Mesothelial cell of epicardium (in vitro differentiated cells): Measurements from ENCODE around the gene EFHC1. TPM values are rescaled to one million over a fixed set of nuclear protein-coding genes. Genes with fewer than 3 reads are reported as not detected.

Experiments used
- DNase-seq, 2 experiments: peaks; one replicate each; pipeline ENCODE4 v3.0.0; 2021; ENCODE audit warnings: low spot score in 2 of 2; ENCODE audit not compliant: unreplicated experiment in 2 of 2
- H3K27ac Mint-ChIP-seq: 2 replicates; pipeline ENCODE4 v1.8.0; 2021; ENCODE audit warnings: mixed read lengths
- H3K27me3 Mint-ChIP-seq: 2 replicates; pipeline ENCODE4 v1.8.0; 2021; ENCODE audit warnings: low read depth, mixed read lengths
- H3K36me3 Mint-ChIP-seq: 2 replicates; pipeline ENCODE4 v1.8.0; 2021; ENCODE audit warnings: mixed read lengths
- H3K4me1 Mint-ChIP-seq: 2 replicates; pipeline ENCODE4 v1.8.0; 2021; ENCODE audit warnings: mixed read lengths
- H3K4me3 Mint-ChIP-seq: 2 replicates; pipeline ENCODE4 v1.8.0; 2021; ENCODE audit warnings: mild to moderate bottlenecking, moderate library complexity, mixed read lengths
- H3K9me3 Mint-ChIP-seq: 2 replicates; pipeline ENCODE4 v1.8.0; 2021; ENCODE audit warnings: mixed read lengths
- total RNA-seq: library from RNA; stranded (reverse); gene quantifications from 3 replicates; pipeline ENCODE4 v1.2.1, GENCODE V29; 2021
- TF ChIP-seq, protein P1 (sequence below): fragments of 200-600 bp; sonication (generic); IDR thresholded peaks from one replicate; pipeline ENCODE4 v1.5.0; 2021; ENCODE audit warnings: antibody characterized with exemption; ENCODE audit not compliant: unreplicated experiment

The EFHC1 gene
- total RNA-seq, 1 donor from 2014 or later, result 34.4 TPM

- Mint-ChIP-seq H3K9me3 (no peaks in the 10 kb centered on the region), H3K36me3 (peaks cover 8% of the 10 kb centered on the region), H3K27ac (no peak overlapping the region), H3K27me3 (no peaks in the 10 kb centered on the region), H3K4me1 (peaks cover 2% of the 10 kb centered on the region), H3K4me3 (no peak overlapping the region)
- no peak for DNase-seq
- TF ChIP-seq, protein P1, sequence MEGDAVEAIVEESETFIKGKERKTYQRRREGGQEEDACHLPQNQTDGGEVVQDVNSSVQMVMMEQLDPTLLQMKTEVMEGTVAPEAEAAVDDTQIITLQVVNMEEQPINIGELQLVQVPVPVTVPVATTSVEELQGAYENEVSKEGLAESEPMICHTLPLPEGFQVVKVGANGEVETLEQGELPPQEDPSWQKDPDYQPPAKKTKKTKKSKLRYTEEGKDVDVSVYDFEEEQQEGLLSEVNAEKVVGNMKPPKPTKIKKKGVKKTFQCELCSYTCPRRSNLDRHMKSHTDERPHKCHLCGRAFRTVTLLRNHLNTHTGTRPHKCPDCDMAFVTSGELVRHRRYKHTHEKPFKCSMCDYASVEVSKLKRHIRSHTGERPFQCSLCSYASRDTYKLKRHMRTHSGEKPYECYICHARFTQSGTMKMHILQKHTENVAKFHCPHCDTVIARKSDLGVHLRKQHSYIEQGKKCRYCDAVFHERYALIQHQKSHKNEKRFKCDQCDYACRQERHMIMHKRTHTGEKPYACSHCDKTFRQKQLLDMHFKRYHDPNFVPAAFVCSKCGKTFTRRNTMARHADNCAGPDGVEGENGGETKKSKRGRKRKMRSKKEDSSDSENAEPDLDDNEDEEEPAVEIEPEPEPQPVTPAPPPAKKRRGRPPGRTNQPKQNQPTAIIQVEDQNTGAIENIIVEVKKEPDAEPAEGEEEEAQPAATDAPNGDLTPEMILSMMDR, result no peak
Measured at GRCh38 chr6:52403086-52403485, 17.1 kb upstream of the EFHC1 start.

DNA sequence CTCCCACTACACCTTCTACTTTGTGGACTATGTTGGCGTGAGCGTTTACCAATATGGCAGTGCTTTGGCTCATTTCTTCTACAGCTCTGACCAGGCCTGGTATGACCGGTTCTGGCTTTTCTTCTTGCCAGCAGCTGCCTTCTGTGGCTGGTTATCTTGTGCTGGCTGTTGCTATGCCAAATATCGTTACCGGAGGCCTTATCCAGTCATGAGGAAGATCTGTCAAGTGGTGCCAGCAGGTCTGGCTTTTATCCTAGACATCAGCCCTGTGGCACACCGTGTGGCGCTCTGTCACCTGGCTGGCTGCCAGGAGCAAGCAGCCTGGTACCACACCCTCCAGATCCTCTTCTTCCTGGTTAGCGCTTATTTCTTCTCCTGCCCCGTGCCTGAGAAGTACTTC is 16.5 kb upstream of the EFHC1 start:
- no peak overlapping the region for H3K4me3 Mint-ChIP-seq
- H3K9me3 Mint-ChIP-seq, result no peaks in the 10 kb centered on the region
- H3K27ac Mint-ChIP-seq, result no peak overlapping the region
- peaks cover 2% of the 10 kb centered on the region for H3K4me1 Mint-ChIP-seq
- DNase-seq, result no peak
- H3K27me3 Mint-ChIP-seq, result no peaks in the 10 kb centered on the region
- TF ChIP-seq, protein P1, result no peak
- peaks cover 8% of the 10 kb centered on the region for H3K36me3 Mint-ChIP-seq

DNA sequence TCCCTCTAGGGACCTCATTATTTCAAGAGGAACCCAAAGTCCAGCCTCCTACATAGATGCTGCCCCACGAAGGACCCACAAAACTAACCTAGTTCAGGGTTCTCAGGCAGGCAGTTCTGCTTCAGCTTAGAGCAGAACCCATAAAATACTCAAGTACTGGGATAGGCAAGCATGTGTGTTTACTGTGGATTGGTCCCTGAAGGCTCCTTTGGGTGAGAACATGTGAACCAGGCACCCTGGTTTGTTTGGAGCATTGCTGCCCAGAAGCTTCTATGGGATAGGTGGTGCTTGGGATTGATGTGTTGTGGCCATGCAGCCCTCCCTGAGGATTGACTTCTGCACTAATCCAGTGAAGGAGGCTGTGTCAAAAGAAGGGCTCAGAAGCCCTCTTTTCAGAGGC is 14.9 kb upstream of the EFHC1 start:
- Mint-ChIP-seq H3K4me1 (peaks cover 11% of the 10 kb centered on the region), H3K27me3 (no peaks in the 10 kb centered on the region), H3K9me3 (no peaks in the 10 kb centered on the region), H3K27ac (no peak overlapping the region), H3K4me3 (no peak overlapping the region), H3K36me3 (peaks cover 8% of the 10 kb centered on the region)
- TF ChIP-seq, protein P1, result no peak
- DNase-seq, result no peak

GRCh38 chr6:52407467-52407866 is 12.7 kb upstream of the EFHC1 start:
- no peak for DNase-seq
- no peaks in the 10 kb centered on the region for H3K9me3 Mint-ChIP-seq
- peaks cover 8% of the 10 kb centered on the region for H3K36me3 Mint-ChIP-seq
- no peak overlapping the region for H3K4me3 Mint-ChIP-seq
- no peak overlapping the region for H3K27ac Mint-ChIP-seq
- TF ChIP-seq, protein P1, result no peak
- H3K4me1 Mint-ChIP-seq, result peaks cover 12% of the 10 kb centered on the region
- H3K27me3 Mint-ChIP-seq, result no peaks in the 10 kb centered on the region

DNA sequence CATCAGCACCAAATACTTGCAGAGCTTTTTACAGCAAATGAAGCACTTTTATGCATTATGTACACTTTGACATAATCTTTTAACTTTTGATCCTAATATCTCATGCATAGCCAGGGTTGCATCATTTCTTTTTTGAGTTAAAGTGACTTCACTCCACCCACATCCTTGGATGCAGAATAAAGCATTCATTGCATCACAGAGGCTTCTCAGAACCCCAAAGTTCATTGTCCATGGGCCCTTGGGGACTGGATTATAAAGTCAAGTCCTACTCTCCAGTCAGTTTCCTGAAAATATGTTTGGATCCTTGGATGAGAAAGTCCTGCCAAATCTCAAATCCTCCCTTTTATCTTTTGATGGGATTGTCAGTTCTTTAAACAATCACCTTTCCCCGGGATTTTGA is 10.6 kb upstream of the EFHC1 start:
- no peaks in the 10 kb centered on the region for H3K9me3 Mint-ChIP-seq
- H3K4me3 Mint-ChIP-seq, result no peak overlapping the region
- peaks cover 13% of the 10 kb centered on the region for H3K4me1 Mint-ChIP-seq
- no peak overlapping the region for H3K27ac Mint-ChIP-seq
- DNase-seq, result no peak
- TF ChIP-seq, protein P1, result no peak
- no peaks in the 10 kb centered on the region for H3K27me3 Mint-ChIP-seq
- no peaks in the 10 kb centered on the region for H3K36me3 Mint-ChIP-seq

DNA sequence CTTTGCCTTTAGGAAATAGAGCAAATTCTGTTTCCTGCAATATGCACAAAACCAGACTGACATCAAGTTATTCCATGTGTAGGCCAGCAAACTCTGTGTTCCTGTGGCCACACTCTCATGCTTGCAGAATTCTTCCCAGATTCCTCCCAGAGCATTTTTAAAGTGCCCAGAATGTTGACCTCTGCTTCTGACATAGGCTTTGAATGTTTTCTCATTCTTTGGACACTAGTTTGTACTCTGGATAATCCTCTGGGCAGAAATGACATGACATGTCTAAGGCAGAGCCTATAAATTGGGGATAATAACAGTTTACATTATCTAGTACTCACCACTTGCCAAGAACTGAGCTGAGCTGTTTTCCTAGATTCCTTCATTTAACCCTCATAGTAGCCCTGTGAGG is 9.2 kb upstream of the EFHC1 start:
- Mint-ChIP-seq H3K27me3 (no peaks in the 10 kb centered on the region), H3K9me3 (no peaks in the 10 kb centered on the region), H3K36me3 (no peaks in the 10 kb centered on the region), H3K4me3 (no peak overlapping the region), H3K27ac (no peak overlapping the region), H3K4me1 (peaks cover 13% of the 10 kb centered on the region)
- TF ChIP-seq, protein P1, result no peak
- no peak for DNase-seq
